T follicular helper cell (primary cell): Measurements from ENCODE around the gene NUCB2.
"Not testable (repeated sequence)": the region's sequence is repeated elsewhere in the genome, so short reads cannot be mapped to it uniquely, and the experiment has no call there.

ENCODE experiments used
- DNase-seq: peaks from one replicate; pipeline ENCODE4 v3.0.0-alpha.2; 2020; ENCODE audit warnings: low read depth

The NUCB2 gene

DNA sequence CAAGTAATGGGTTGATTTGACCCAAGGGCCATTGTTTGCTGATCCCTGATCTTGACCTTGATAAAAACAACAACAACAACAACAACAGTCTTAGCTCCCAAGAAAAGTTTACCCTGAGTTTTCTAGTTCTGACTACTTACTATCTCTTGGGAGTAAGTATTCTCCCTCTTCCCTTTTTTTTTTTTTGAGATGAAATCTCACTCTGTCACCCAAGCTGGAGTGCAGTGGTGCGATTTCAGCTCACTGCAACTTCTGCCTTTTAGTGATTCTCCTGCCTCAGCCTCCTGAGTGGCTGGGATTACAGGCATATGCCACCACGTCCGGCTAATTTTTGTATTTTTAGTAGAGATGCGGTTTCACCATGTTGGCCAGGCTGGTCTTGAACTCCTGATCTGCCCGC is 8.0 kb upstream of the NUCB2 start:
- not testable (repeated sequence) for DNase-seq

DNA sequence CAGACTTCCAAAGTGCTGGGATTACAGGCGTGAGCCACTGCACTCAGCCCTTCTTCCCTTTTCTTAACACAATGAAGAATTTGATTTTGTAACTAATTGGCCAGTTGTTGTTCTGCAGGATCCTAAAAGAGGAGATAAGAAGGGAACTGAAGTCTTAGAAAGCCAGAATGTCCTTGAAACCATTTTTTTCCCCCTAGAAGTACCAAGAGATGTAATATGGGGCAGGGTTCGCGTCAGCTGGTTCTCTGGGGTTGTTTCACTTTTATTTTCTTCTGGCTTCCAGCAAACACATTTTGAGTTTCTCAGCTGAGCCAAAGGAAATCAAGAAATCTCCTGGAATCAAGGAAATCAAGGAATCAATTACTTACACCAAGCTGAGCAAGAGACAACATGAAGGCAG is 7.6 kb upstream of the NUCB2 start:
- DNase-seq, result no peak

DNA sequence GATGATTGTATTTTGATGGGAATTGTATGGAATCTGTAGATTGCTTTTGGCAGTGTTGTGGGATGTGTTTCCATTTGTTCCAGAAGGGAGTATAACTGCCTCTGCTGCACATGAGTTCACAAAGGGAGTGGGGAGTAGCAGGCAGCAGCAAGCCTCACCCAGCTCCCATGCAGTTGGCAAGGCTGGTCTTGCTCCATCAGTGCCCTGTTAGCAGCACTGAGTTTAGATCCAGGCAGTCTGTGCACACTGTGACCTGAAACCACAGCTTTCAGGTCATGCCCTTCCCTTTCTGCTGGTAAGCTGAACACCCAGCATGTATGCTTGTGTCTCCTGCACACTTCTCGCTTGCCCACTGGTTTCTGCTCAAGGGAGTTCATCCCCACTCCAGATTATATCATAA is 3.7 kb upstream of the NUCB2 start:
- DNase-seq, result no peak

DNA sequence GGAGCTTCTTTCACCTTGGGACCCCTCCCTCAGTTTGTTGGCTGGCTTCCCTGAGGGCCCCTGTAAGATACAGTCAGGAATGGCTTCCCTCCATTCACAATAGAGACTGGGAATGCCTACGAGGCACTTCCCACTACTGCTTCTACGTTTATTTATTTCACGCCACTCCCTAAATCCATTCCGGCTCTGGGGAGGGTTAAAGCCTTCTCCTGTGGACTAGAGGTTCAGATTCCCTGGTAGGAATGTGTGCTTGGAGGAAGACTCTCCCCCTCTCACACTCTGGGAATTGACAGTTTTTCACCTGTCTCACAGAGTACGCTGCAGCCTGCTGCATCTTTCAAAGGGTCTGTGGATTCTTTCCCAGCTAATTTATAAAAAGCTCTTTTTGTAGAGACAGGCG is 3.3 kb upstream of the NUCB2 start:
- no peak for DNase-seq

DNA sequence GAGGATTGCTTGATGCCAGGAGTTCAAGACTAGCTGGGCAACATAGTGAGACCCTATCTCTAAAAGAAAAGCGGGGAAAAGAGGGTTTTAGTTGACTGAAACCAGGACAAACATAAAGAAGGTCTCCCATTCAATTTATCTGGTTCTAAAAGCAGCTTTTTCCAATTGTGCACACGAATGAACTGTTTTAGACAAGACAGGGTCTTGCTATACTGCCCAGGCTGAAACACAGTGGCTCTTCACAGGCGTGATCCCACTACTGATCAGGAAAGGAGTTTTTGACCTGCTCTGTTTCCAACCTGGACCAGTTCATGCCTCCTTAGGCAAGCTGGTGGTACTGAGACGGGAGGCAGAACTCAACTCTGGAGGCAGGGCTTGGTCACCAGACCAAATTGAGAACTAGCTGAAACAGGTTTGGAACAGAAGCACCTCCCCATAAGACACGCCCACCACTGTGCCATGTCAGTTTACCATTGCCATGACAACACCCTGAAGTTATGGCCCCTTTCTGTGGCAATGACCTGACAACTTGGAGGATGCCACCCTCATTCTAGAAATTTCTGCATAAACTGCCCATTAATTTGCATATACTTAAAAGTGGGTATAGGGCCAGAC is 2.8 kb upstream of the NUCB2 start:
- no peak for DNase-seq

DNA sequence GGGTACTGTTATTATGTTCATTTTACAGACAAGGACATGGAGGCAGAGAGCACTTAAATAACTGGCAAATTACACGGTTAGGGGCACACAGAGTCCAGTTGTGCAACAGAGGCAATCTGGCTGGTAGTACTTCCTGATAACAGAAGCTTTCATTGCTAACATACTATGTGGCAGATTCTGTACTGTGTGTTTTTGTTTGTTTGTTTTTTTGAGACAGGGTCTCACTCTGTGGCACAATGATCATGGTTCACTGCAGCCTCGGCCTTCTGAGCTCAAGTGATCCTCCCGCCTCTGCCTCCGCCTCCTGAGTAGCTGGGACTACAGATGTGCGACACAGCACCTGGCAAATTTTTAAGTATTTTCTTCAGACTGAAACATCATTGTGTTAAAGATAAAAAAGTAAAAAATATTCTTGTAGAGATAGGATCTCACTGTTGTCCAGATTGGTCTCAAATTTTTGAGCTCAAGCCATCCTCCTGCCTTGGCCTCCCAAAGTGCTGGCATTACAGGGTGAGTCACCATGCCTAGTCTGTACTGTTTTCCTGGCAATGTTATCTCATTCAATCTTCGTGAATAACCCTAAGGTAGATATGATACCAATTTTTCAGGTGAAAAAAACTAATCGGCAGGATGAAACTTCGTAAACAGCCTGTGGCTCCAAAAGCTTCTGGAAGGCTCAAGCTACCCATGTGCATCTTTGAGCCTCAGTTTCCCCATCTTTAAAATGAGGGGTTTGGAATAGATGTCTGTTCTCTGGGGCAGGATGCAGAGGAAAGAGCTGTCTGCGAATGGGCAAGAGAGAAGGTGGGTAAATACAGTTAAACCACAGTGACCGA is 921 bp upstream of the NUCB2 start:
- DNase-seq, result no peak

DNA sequence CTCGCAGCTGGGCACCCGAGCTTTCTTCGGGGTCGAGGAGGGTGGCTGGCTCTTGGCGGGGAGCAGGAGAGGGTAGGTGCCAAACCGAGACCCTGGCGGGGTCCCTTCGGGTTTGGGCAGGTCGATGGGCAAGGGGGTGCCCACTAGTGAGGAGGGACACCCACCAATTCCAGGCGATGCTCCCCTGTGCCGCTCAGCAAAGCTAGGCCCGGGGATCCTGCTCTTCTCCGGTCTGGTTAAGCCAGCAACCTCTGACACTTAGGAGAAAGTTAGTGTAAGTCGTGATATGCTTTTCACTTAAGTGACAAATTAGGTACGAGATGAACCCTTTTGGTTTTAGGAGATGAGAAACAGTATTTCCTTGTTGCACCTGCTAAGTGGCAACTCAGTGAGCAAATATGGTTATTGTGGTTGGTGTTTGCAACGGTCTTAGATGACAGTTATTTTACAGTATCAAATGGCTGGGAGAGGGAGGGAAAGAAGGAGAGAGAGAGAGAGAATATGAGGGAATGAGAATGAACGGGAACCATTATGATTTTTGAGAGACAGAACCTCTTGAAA is 565 bp downstream of the NUCB2 start:
- no peak for DNase-seq

DNA sequence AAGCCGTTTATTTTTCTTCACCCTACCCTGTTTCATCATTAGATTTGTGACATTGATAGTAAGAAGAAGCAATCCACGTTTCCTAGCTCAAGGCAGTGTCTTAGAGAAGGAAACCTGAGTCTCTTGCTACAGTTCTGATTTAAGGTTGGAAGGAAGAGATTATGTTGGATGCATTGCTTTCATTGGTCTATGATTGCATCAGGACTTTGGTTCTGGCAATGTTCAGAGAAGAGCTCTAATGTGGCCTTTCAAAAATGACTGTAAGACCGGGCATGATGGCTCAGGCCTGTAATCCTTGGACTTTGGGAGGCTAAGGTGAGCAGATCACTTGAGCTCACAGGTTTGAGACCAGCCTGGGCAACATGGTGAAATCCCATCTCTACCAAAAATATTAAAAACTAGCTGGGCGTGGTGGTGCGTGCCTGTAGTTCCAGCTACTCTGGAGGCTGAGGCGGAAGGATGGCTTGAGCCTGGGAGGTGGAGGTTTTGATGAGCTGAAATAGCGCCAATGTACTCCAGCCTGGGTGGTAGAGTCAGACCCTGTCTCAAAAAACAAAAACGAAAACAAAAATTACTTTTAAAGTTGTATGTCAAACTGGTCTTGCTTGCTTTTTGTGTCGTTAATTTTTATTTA is 4.1 kb downstream of the NUCB2 start:
- DNase-seq, result no peak

DNA sequence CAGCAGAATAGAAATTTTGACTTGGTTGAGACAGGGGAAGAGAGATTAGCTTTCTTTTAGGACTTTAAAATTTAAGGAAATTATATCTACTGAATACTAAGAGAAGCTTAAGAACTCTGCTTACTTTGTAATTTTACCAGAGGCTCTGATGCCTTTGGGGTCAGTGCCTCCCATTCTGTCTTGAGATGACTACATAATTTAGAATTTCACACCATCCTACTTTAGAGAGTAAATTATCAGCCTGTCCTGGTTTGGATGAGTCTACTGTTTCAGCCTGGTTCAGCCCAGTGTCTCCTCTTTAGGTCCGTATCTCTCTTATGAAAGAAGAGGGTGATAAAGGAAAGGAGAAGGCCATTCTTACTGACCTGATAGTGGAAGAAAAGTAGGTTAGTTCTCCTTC is 9.8 kb downstream of the NUCB2 start:
- no peak for DNase-seq

DNA sequence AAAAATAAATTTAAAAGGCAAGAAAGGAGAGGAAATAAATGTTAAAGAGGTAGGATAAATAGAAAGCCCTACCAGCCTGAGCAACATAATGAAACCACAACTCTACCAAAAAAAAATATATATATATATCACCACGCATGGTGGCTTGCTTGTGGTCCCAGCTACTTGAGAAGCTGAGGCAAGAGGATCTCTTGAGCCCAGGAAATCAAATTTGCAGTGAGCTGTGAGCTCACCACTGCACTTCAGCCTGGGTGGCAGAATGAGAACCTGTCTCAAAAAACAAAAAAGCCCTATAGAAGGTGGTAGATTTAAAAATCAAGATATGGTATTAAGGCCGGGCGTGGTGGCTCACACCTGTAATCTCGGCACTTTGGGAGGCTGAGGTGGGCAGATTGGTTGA is 10.5 kb downstream of the NUCB2 start:
- no peak for DNase-seq

DNA sequence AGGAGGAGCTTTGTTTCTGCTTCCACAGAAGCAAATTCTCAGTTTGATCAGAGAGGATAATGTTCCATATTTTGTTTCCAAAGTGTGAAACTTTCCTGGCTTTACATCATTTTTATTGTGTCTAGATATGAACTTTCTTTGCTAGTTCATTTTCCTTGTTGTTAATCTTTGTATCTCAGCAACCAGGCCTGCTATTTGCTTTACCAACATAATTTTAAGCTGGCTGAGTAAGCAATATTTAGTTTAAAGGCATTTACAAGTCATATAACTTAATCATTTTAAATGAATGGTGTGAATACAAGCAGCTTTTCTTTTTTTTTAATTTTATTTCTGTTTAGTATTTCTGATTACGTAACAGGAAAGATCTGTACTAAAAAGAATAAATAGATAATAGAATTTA is 15.2 kb downstream of the NUCB2 start:
- no peak for DNase-seq

DNA sequence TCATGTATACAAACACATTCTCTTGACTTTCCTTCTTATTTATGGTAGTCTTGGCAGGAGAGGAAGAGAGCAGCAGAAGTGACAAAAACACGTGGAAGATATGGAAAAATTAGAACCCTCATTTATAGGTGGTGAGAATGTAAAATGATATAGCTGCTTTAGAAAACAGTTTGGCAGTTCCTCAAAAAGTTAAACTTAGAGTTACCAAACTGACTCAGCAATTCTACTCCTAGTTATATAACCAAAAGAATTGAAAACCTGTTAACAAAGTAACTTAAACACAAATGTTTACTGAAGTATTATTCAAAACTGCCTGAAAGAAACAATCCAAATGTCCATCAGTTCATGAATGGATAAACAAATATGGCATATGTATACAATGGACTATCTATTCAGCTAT is 16.8 kb downstream of the NUCB2 start:
- no peak for DNase-seq

DNA sequence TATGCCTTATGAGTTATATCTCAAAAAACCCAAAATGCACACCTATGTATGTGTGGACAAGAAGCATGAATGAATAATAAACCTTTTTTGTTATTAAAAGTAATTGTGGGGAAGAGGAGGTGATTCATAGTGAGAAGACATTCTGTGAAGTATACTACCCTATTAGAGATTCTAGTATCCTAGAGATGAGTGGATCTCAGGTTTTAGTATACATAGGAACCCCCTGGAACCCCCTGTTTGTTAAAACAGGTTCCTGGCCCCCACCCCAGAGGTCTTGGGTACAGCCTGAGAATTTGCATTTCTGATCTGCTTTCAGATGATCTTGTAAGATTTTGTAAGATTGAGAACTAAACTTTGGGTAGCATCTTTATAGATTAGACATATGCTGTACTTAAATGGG is 17.5 kb downstream of the NUCB2 start:
- no peak for DNase-seq

DNA sequence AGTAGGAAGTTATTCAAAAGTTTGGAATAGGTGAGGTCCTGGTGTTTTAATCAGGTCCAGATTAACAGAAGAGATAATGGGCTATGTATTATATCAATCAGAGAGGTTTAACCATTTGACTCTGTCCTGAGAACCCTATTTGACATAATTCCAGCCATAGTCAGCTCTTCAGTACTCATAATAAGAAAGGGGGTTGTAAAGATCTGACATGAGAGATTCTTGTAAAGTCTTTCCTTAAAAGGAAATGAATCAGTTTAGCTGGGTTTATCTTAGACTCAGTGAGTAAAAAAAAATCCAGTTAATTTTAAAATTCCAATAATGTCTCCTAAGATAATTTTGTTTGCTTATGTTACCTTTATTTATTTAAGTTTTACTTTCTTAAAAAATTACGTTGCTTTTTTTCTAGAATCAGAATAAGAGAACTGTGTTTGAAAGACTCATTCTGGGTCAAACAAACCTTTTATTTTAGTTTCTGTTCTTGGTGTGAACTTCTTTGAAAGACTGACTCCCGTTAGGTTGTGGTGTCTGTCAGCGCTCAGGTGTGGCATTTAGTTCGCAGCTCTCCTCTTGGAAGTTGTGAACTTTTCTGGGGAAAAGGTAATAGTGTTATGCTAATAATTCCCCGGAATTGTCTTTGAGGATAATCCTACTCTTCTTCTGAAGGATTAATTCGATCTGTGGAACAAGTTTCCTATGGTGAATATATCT is 20.5 kb downstream of the NUCB2 start:
- DNase-seq, result no peak

DNA sequence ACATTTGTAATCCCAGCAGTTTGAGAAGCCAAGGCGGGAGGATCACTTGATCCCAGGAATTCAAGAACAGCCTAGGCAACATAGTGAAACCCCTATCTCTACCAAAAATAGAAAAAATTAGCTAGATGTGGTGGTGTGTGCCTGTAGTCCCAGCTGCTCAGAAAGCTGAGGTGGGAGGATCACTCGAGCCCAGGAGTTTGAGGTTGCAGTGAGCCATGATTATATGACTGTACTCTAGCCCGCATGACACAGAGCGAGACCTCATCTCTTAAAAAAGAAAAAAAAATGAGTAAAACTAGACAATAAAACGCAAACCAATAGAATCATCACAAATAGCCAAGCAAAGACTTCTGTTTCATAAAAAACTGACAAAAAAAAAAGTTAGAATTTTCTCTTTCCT is 21.8 kb downstream of the NUCB2 start:
- no peak for DNase-seq

DNA sequence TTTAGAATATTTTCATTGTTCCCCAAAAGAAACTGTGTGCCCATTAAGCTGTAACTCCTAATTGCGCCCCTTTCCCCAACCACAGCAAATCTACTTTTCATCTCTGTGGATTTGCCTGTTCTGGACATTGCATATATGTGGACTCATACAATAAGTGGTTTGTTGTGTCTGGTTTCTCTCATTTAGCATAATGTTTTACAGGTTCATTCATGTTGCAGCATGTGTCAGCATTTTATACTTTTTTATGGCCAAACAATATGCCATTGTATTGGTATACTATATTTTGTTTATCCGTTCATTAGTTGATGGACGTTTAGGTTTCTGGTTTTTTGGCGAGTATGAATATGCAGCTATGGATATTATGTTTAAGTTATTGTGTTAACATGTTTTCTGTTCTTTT is 23.8 kb downstream of the NUCB2 start:
- DNase-seq, result no peak

DNA sequence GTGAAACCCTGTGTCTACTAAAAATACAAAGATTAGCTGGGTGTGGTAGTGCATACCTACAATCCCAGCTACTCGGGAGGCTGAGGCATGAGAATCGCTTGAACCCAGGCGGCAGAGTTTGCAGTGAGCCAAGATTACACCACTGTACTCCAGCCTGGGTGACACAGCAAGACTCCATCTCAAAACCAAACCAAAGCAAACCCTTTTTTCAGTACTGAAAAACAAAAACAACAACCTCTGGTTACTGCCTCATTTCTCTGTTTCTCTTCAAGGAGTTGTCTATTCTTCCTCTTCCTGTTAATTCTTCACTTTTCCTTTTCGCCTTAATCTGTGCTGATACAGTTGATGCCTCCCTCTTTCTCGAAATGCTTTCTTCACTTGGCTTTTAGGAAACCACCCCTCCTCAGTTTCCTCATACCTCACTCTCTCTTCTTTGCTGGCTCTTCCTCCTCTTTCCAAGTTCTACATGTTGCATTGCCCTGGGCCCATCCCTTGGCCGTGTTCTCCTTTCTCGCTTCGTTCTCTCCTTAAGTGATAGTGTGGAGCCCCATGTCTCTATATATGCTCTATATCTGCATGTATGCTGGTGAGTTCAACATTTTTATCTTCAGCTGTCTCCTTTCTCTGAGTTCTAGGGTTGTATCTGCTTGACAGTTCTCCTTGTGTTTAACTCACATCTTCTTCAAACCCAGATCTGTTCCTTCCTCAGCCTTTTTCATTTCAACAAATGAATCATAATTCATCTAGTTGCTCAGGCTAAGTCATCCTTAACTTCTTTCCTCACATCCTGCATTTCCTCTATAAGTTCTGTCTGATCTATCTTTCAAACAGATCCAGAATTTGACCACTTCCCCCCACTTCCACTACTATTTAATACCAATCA is 37.1 kb downstream of the NUCB2 start:
- no peak for DNase-seq

DNA sequence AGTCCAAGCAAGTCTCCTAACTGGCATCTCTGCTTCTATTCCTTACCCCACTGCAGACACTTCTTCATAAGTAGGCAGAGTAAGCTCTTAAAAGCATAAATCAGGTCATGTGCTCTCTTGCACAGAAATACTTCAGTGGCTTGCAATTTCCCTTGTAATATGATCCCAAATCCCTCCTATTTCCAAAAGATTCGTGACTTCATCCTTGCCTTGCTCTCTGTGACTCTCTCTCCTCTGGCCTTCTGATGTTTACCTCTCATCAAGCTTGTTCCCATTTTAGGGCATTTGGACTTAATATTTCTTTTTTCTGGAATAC is 37.7 kb downstream of the NUCB2 start:
- DNase-seq, result no peak

DNA sequence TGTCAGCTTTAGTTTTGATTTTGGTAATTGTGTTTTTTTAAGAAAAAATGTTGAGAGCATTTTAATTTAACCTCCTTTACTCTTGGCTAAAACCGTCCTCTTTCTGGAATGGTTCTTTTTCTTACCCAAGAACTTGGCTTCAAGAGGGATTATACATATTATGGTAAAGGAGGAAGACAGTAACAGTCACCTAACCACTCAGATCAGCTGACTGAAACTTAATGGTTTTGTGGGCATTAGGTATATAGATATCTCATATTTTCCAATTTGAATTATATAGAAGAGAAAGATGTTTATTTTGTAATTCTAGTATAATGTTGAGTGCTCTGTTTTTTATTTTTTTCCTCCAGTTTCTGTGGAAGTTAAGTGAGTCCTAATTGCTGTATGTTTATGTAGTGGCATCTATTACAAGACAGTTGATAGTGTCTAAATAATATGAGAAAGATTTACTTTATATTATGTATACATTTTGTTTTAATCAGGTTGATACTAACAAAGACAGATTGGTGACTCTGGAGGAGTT is 38.4 kb downstream of the NUCB2 start:
- DNase-seq, result no peak

DNA sequence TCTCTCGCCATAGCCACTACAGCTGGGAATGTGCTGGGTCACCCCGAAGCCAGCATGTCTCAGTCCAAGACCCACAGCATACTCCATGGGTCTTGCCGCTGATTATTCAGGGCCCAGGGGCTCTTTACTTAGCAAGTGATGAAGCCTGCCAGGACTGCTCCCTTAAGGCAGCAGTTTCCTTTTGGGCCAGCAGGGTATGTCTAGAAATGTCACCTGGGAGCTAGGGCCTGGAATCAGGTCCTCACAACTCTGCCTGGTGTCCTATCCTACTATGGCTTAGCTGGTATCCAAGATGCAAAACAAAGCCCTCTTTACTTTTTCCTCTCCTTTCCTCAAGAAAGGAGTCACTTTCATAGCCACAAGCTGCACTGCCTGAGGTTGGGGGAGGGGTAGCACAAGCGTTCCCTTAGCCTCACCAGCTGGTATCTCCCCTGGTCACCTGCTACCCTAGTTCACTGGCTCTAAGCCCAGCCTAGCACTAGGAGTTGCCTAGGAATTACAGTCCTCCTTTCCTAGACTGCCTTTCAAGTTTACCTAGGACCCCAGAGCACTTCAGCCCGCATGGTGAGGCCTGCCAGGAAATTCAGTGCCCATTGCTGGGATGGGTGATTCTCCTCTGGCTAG is 52.4 kb downstream of the NUCB2 start:
- no peak for DNase-seq

DNA sequence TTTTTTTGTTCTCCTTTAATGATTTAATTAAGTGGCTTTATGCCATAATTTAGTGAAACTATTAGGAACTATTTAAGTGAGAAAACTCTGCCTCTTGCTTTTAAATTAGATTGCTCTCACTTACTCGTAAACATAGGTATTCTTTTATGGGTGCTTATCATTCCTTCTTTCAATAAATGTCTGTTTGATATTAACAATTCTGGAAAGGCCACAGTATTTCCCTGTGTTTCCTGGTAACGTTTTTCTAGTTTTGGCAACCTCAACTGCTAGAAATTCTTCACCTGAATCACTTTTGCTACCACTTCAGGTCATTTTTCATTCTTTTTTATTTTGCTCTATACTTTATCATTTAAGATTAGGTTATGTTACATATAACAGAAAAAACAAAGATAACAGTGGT is 55.1 kb downstream of the NUCB2 start:
- no peak for DNase-seq
